HL-60/S4 treated with phorbol 12-myristate 13-acetate at 8.2 ng/mL for 4 days and 3 days (cell line): ENCODE data around the gene AATK.

Experiments
- in situ Hi-C: fragments of 300-500 bp; cut with MboI; formaldehyde crosslinking; loops from 2 replicates; pipeline ENCODE4 v1.15.0; 2022; ENCODE audit warnings: low sequenced_read_pairs

The AATK gene

GRCh38 chr17:81166033-81166492 is at the start of gene AATK:
TSS of gene AATK (minus strand) at chr17:81166221. CDS start at chr17:81165992, 229 bp downstream.
- in situ Hi-C loops: no loop called here

GRCh38 chr17:81213978-81214377 is 48.0 kb upstream of the AATK start:
- in situ Hi-C loops: no loop called here

GRCh38 chr17:81212365-81212764 is 46.3 kb upstream of the AATK start:
- in situ Hi-C loops: no loop called here

GRCh38 chr17:81210868-81211267 is 44.8 kb upstream of the AATK start:
- in situ Hi-C loops: no loop called here

GRCh38 chr17:81210466-81210865 is 44.4 kb upstream of the AATK start:
- in situ Hi-C loops: no loop called here

- in situ Hi-C loops: no loop called here
Observed at GRCh38 chr17:81209141-81209540, 43.1 kb upstream of the AATK start.

GRCh38 chr17:81208651-81209050 is 42.6 kb upstream of the AATK start:
- in situ Hi-C loops: no loop called here

- in situ Hi-C loops: no loop called here
Observed at GRCh38 chr17:81207610-81208581, 41.9 kb upstream of the AATK start.

GRCh38 chr17:81206657-81207056 is 40.6 kb upstream of the AATK start:
- in situ Hi-C loops: no loop called here

- in situ Hi-C loops: no loop called here
Observed at GRCh38 chr17:81206166-81206565, 40.1 kb upstream of the AATK start.

GRCh38 chr17:81204578-81204977 is 38.6 kb upstream of the AATK start:
- in situ Hi-C loops: no loop called here

GRCh38 chr17:81203136-81203535 is 37.1 kb upstream of the AATK start:
- in situ Hi-C loops: no loop called here

GRCh38 chr17:81202318-81202717 is 36.3 kb upstream of the AATK start:
- in situ Hi-C loops: no loop called here

GRCh38 chr17:81200695-81201580 is 34.9 kb upstream of the AATK start:
- in situ Hi-C loops: no loop called here

GRCh38 chr17:81200201-81200600 is 34.2 kb upstream of the AATK start:
- in situ Hi-C loops: no loop called here

- in situ Hi-C loops: no loop called here
Observed at GRCh38 chr17:81199482-81199830, 33.4 kb upstream of the AATK start.

- in situ Hi-C loops: no loop called here
Observed at GRCh38 chr17:81198826-81199481, 32.9 kb upstream of the AATK start.

GRCh38 chr17:81197831-81198490 is 31.9 kb upstream of the AATK start:
- in situ Hi-C loops: no loop called here

- in situ Hi-C loops: no loop called here
Observed at GRCh38 chr17:81197409-81197795, 31.4 kb upstream of the AATK start.
